GM23338 (cell line): ENCODE measurements around the gene KCNK4. TPM values are rescaled to one million over a fixed set of nuclear protein-coding genes. Genes with fewer than 3 reads are reported as not detected.

ENCODE experiments used
- ATAC-seq: fragments of 200-7000 bp; cut with Tn5 transposase; 3 replicates; pipeline ENCODE4 v1.9.1; 2020
- DNase-seq: peaks from one replicate; pipeline ENCODE4 v3.0.0-alpha.2; 2015; ENCODE audit warnings: low spot score
- H2AFZ ChIP-seq: fragments of 200-600 bp; sonication (generic); 2 replicates; pipeline ENCODE4 v1.8.0; 2016; ENCODE audit warnings: antibody characterized with exemption, mild to moderate bottlenecking, moderate library complexity
- H3F3A ChIP-seq: fragments of 200-600 bp; sonication (generic); replicated peaks from 2 replicates; pipeline ENCODE4 v1.8.0; 2017; ENCODE audit warnings: antibody characterized with exemption, mixed run types, low read depth
- H3K27ac ChIP-seq: fragments of 200-600 bp; sonication (generic); 2 replicates; pipeline ENCODE4 v1.6.1; 2016; ENCODE audit warnings: low read depth
- H3K27me3 ChIP-seq: fragments of 200-600 bp; sonication (generic); 2 replicates; pipeline ENCODE4 v1.8.0; 2016; ENCODE audit warnings: mild to moderate bottlenecking, mixed run types, moderate library complexity; ENCODE audit not compliant: insufficient read depth
- H3K36me3 ChIP-seq: fragments of 200-600 bp; sonication (generic); 2 replicates; pipeline ENCODE4 v1.8.0; 2016; ENCODE audit warnings: mild to moderate bottlenecking; ENCODE audit not compliant: insufficient read depth
- H3K4me1 ChIP-seq: fragments of 200-600 bp; sonication (generic); 2 replicates; pipeline ENCODE4 v1.8.0; 2016; ENCODE audit warnings: mild to moderate bottlenecking, moderate library complexity; ENCODE audit not compliant: insufficient read depth
- H3K4me2 ChIP-seq: fragments of 200-600 bp; sonication (generic); 2 replicates; pipeline ENCODE4 v1.7.1; 2017; ENCODE audit warnings: mixed run types
- H3K4me3 ChIP-seq: fragments of 200-600 bp; sonication (generic); 2 replicates; pipeline ENCODE4 v1.6.1; 2016; ENCODE audit warnings: mixed run types
- H3K79me2 ChIP-seq: fragments of 200-600 bp; sonication (generic); replicated peaks from 2 replicates; pipeline ENCODE4 v1.8.0; 2017; ENCODE audit warnings: mild to moderate bottlenecking; ENCODE audit not compliant: insufficient read depth
- H3K9me2 ChIP-seq: fragments of 200-600 bp; sonication (generic); 2 replicates; pipeline ENCODE4 v1.8.0; 2017; ENCODE audit not compliant: insufficient read depth
- H4K20me1 ChIP-seq: fragments of 200-600 bp; sonication (generic); replicated peaks from 2 replicates; pipeline ENCODE4 v1.8.0; 2017; ENCODE audit warnings: mild to moderate bottlenecking; ENCODE audit not compliant: insufficient read depth
- H3K27ac Mint-ChIP-seq: 2 replicates; pipeline ENCODE4 v1.8.0; 2020; ENCODE audit warnings: inconsistent platforms, mild to moderate bottlenecking, moderate library complexity, mixed read lengths
- H3K27me3 Mint-ChIP-seq: 3 replicates; pipeline ENCODE4 v1.8.0; 2022; ENCODE audit warnings: low read depth, mild to moderate bottlenecking, moderate library complexity, mixed read lengths, inconsistent platforms; ENCODE audit not compliant: insufficient read depth, poor library complexity
- H3K36me3 Mint-ChIP-seq: 3 replicates; pipeline ENCODE4 v1.8.0; 2021; ENCODE audit warnings: low read depth, mild to moderate bottlenecking, inconsistent platforms, moderate library complexity, mixed read lengths
- H3K4me1 Mint-ChIP-seq: 3 replicates; pipeline ENCODE4 v1.8.0; 2020; ENCODE audit warnings: mild to moderate bottlenecking, inconsistent platforms, mixed read lengths
- H3K4me3 Mint-ChIP-seq: 3 replicates; pipeline ENCODE4 v1.8.0; 2021; ENCODE audit warnings: moderate library complexity, mild to moderate bottlenecking, inconsistent platforms, mixed read lengths
- H3K9me3 Mint-ChIP-seq: 3 replicates; pipeline ENCODE4 v1.8.0; 2020; ENCODE audit warnings: moderate library complexity, mild to moderate bottlenecking, inconsistent platforms, mixed read lengths
- CREB1 ChIP-seq: fragments of 250-450 bp; sonication (Bioruptor Pico); IDR thresholded peaks from 2 replicates; pipeline ENCODE4 v1.5.0; 2020; ENCODE audit warnings: low read depth, mild to moderate bottlenecking, moderate library complexity
- JUNB ChIP-seq: IDR thresholded peaks from one replicate; pipeline ENCODE4 v1.6.1; 2016; ENCODE audit warnings: antibody characterized with exemption; ENCODE audit not compliant: unreplicated experiment
- NANOG ChIP-seq: IDR thresholded peaks from 2 replicates; pipeline ENCODE4 v1.6.1; 2016; ENCODE audit warnings: antibody characterized with exemption, borderline replicate concordance
- POLR2AphosphoS5 ChIP-seq: IDR thresholded peaks from 2 replicates; pipeline ENCODE4 v1.6.1; 2016; ENCODE audit warnings: antibody characterized with exemption, low read depth
- ZNF114 ChIP-seq: fragments of 250-450 bp; sonication (Bioruptor Pico); IDR thresholded peaks from 2 replicates; pipeline ENCODE4 v1.5.0; 2020; ENCODE audit warnings: mild to moderate bottlenecking, moderate library complexity
- polyA plus RNA-seq: library from polyadenylated mRNA; unstranded; fragments of >200 nt; fragmentation: Nextera tagmentation; extraction: Ambion mirVana; gene quantifications from 2 replicates; pipeline ENCODE4 v1.2.1, GENCODE V29; 2016
- total RNA-seq: library from RNA; depleted of rRNA; stranded (reverse); fragments of >200 nt; shearing (Covaris generic); gene quantifications from 2 replicates; pipeline ENCODE4 v1.2.3, GENCODE V29; 2014
- TF ChIP-seq, protein P1 (sequence below), 2 experiments: fragments of 200-600 bp in 1 of 2; sonication (generic) in 1 of 2; conservative IDR thresholded peaks; 2 replicates each; pipeline versions ENCODE4 v1.5.1 to v1.6.1; 2016 to 2017; ENCODE audit warnings: antibody characterized with exemption in 2 of 2, low read depth in 2 of 2, mild to moderate bottlenecking in 2 of 2, moderate library complexity in 1 of 2
- TF ChIP-seq, protein P2 (sequence below): IDR thresholded peaks from 2 replicates; pipeline ENCODE4 v1.6.1; 2016; ENCODE audit warnings: antibody characterized with exemption

The KCNK4 gene
- total and polyA plus RNA-seq, 2 experiments from 2014 or later: 1.0 TPM; not detected in 1

DNA sequence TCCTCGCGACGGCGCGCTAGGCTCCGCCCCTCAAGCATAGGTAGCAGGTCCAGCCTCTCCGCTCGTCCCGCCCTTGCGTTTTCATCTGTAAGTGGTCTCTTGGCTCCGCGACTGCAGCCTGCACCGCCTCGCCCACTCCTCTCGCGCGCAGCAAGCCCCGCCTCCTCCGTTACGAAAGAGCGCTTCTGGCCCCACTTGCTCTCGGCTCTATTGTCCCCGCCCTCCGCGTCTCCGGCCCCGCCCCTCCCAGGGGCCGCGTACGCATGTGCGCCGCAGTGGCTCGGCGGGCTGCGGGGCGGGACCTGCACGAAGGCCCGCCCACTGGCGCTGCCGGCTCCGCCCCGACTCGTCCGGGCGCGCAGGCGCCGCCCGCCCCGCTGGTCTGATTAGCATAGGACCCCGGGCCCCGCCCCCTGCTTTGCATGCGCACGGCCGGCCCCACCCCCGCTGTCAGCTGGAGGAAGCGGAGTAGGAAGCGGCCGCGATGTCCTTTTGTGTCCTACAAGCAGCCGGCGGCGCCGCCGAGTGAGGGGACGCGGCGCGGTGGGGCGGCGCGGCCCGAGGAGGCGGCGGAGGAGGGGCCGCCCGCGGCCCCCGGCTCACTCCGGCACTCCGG is 14.1 kb downstream of the KCNK4 start, which contains the start of gene ESRRA:
Gene ESRRA, plus strand, starts transcription at position 450 of the 616 bp plus-strand sequence. CDS start 1,656 bp downstream, outside the sequence.
- TF ChIP-seq NANOG: no peak
- TF ChIP-seq CREB1 (CRISPR knock-in tag): peak; percentile 67
- TF ChIP-seq, protein P1, sequence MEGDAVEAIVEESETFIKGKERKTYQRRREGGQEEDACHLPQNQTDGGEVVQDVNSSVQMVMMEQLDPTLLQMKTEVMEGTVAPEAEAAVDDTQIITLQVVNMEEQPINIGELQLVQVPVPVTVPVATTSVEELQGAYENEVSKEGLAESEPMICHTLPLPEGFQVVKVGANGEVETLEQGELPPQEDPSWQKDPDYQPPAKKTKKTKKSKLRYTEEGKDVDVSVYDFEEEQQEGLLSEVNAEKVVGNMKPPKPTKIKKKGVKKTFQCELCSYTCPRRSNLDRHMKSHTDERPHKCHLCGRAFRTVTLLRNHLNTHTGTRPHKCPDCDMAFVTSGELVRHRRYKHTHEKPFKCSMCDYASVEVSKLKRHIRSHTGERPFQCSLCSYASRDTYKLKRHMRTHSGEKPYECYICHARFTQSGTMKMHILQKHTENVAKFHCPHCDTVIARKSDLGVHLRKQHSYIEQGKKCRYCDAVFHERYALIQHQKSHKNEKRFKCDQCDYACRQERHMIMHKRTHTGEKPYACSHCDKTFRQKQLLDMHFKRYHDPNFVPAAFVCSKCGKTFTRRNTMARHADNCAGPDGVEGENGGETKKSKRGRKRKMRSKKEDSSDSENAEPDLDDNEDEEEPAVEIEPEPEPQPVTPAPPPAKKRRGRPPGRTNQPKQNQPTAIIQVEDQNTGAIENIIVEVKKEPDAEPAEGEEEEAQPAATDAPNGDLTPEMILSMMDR (conservative IDR thresholded peaks at IDR 0.05; ENCODE audit: low read depth in 2 of 2): no peak
- peak; percentile 44; the same call in 1 of the 2 replicates for TF ChIP-seq POLR2AphosphoS5
- peak within 1 kb of the TSS; percentile 91 for H3K4me3 ChIP-seq
- Mint-ChIP-seq H3K4me3 (peak within 1 kb of the TSS; percentile 100), H3K36me3 (peaks cover 10% of the 10 kb centered on the region; the same call in 2 of the 3 replicates), H3K27me3 (peaks cover 37% of the 10 kb centered on the region), H3K4me1 (peaks cover 14% of the 10 kb centered on the region), H3K9me3 (no peaks in the 10 kb centered on the region; the same call in 2 of the 3 replicates), H3K27ac (peak within 1 kb of the TSS; percentile 100)
- peak within 1 kb of the TSS; percentile 96 for H3K4me2 ChIP-seq
- ATAC-seq: peak; percentile 67
- peak; percentile 100 for DNase-seq
- H3K27me3 ChIP-seq: peaks cover 32% of the 10 kb centered on the region
- no peaks in the 10 kb centered on the region for H3K9me2 ChIP-seq
- 0 out of 2 replicates have a peak within 1 kb of the TSS, but pooled peaks have one; percentile 77 for H2AFZ ChIP-seq
- H3K27ac ChIP-seq: peak within 1 kb of the TSS; percentile 99
- H3K4me1 ChIP-seq: peaks cover 9% of the 10 kb centered on the region; the same call in 1 of the 2 replicates
- H4K20me1 ChIP-seq: peaks cover 3% of the 10 kb centered on the region; the same call in 1 of the 2 replicates
- no peaks in the 10 kb centered on the region for H3K36me3 ChIP-seq
- H3F3A ChIP-seq: peaks cover 7% of the 10 kb centered on the region
- H3K79me2 ChIP-seq: peaks cover 29% of the 10 kb centered on the region

DNA sequence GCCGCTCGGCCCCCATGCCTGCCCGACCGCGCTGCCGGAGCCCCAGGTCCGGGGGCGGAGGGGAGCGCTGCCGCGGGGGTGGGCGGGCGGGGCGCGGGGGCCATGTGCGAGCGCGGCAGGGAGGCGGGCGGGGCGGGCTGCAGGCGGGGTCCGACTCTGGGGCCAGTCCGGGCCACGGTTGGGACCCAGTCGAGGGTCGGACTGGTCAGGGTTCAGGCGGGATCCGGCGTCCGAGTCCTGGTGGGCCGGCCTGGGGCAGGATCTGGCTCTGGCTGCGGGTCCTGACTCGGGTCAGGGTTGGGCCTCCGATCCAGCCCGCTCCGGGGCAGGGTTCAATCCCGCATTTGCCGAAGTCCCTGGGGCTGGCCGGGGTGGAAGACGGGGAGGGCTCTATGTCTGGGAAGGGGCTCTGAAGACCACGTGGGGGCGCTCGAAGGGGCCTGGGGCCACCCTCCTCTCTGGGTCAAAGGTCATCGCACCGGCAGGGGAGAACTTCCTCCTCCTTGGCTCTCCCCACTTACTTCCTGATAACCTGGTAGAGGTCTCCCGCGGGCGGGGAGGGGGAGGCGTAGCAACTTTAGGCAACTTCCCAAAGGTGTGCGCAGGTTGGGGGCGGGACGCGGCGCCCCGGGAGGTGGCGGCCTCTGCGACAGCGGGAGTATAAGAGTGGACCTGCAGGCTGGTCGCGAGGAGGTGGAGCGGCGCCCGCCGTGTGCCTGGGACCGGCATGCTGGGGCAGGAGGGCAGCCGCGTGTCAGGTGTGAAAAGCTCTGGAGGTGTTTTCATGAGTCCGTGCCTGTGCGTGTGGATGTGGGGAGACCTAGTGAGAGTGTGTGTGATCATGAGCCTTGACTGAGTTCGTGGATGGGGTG is 14.8 kb downstream of the KCNK4 start:
- Histone ChIP-seq H4K20me1 (peaks cover 3% of the 10 kb centered on the region; the same call in 1 of the 2 replicates), H3K36me3 (no peaks in the 10 kb centered on the region), H3K27me3 (peaks cover 24% of the 10 kb centered on the region), H3F3A (peaks cover 7% of the 10 kb centered on the region), H3K79me2 (peaks cover 33% of the 10 kb centered on the region), H3K4me3 (peak overlapping the region; percentile 91), H2AFZ (0 out of 2 replicates have a peak overlapping the region, but pooled peaks have one; percentile 38), H3K4me2 (peak overlapping the region; percentile 90), H3K4me1 (peaks cover 9% of the 10 kb centered on the region; the same call in 1 of the 2 replicates), H3K27ac (no peak overlapping the region), H3K9me2 (no peaks in the 10 kb centered on the region)
- Mint-ChIP-seq H3K9me3 (no peaks in the 10 kb centered on the region; the same call in 2 of the 3 replicates), H3K36me3 (peaks cover 10% of the 10 kb centered on the region; the same call in 2 of the 3 replicates), H3K27ac (peak overlapping the region; percentile 95), H3K4me3 (peak overlapping the region; percentile 100), H3K27me3 (peaks cover 30% of the 10 kb centered on the region), H3K4me1 (peaks cover 14% of the 10 kb centered on the region)
- DNase-seq (peak; percentile 85), ATAC-seq (peak; percentile 36)
- TF ChIP-seq ZNF114 (CRISPR knock-in tag) (no peak), JUNB (no peak), NANOG (no peak), POLR2AphosphoS5 (peak; percentile 56; the same call in 1 of the 2 replicates)
- TF ChIP-seq, protein P1 (conservative IDR thresholded peaks at IDR 0.05; ENCODE audit: low read depth in 2 of 2): peak; percentile 46 to 70
- TF ChIP-seq, protein P2, sequence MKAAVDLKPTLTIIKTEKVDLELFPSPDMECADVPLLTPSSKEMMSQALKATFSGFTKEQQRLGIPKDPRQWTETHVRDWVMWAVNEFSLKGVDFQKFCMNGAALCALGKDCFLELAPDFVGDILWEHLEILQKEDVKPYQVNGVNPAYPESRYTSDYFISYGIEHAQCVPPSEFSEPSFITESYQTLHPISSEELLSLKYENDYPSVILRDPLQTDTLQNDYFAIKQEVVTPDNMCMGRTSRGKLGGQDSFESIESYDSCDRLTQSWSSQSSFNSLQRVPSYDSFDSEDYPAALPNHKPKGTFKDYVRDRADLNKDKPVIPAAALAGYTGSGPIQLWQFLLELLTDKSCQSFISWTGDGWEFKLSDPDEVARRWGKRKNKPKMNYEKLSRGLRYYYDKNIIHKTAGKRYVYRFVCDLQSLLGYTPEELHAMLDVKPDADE: peak; percentile 58; the same call in 1 of the 2 replicates
